GM23248 (cell line): ENCODE data around the gene CSPG4.
"Not testable (repeated sequence)": the region's sequence is repeated elsewhere in the genome, so short reads cannot be mapped to it uniquely, and the experiment has no call there.

ENCODE experiments used
- EZH2 ChIP-seq: fragments of 200-600 bp; sonication (generic); IDR thresholded peaks from 2 replicates; pipeline ENCODE4 v1.6.1; 2018; ENCODE audit warnings: antibody characterized with exemption, mild to moderate bottlenecking; ENCODE audit not compliant: insufficient read depth, poor library complexity, severe bottlenecking
- EZH2phosphoT487 ChIP-seq: fragments of 200-600 bp; sonication (generic); IDR thresholded peaks from 2 replicates; pipeline ENCODE4 v1.6.1; 2018; ENCODE audit warnings: antibody characterized with exemption, moderate library complexity, mild to moderate bottlenecking, low read depth; ENCODE audit not compliant: insufficient read depth

DNA sequence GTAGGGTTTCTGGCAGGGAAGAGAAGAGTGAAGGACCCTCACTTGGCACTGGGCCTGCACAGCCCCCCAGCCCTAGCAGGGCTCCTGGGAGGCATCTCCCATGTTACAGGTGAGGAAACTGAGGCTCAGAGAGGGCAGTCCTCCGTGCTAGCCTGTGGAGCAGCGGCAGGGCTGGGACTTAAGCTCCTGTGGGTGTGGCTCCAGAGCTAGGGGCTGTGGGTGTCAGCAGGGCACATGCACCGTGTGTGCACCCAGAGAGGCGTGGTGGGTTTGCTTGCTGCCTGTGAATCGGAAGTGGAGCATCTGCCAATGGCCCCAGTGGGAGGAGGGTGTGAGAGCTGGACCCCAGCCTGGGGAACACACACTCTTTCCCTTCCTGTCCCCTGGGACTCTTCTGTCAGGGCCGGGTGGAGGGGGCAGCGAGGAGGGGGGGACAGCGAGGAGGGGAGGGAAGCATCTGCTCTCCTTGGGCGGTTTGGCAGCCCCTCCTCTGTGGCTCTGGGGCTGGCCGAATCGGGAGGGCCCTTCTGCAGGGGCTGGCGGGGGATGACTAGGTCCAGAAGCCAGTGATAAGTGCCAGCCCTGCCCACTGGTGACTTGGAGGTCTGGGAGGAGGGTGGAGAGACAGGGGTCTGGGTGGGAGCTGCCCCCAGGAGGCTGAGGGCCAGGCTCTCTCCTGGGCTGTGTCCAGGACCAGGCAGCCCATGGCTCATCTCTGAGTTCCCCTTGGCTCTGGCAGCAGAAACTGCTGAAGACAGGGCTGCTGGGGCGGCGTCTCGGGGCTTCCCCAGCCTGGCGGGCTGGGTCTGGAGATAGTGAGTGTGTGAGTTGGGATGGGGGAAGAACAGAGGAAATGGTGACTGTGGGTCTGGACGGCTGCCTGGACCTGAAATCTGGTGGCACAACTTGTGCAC lies 12.4 kb downstream of the CSPG4 start:
- TF ChIP-seq EZH2, EZH2phosphoT487: not testable (repeated sequence)
